Tibial nerve (tissue), 4 donors: ENCODE data around the gene AFAP1.

Experiments used
- EP300 ChIP-seq, 2 donors: sonication (generic); formaldehyde crosslinking; IDR thresholded peaks; one replicate each; pipeline ENCODE4 v1.6.1; 2017; ENCODE audit warnings: antibody characterized with exemption in 2 of 2, mild to moderate bottlenecking in 1 of 2
- POLR2A ChIP-seq, 2 donors: fragments of 450-650 bp; IDR thresholded peaks; one replicate each; pipeline ENCODE4 v1.6.1; 2017; ENCODE audit warnings: antibody characterized with exemption in 2 of 2, mild to moderate bottlenecking in 2 of 2, moderate library complexity in 2 of 2
- TF ChIP-seq, protein P1 (sequence below), 5 experiments: fragments of 200-600 bp in 3 of 5; fragments of 450-650 bp in 2 of 5; sonication (generic) in 3 of 5; IDR thresholded peaks; one replicate each; pipeline ENCODE4 v1.5.1; 2016 to 2019; ENCODE audit warnings: antibody characterized with exemption in 5 of 5, mild to moderate bottlenecking in 3 of 5, moderate library complexity in 2 of 5

DNA sequence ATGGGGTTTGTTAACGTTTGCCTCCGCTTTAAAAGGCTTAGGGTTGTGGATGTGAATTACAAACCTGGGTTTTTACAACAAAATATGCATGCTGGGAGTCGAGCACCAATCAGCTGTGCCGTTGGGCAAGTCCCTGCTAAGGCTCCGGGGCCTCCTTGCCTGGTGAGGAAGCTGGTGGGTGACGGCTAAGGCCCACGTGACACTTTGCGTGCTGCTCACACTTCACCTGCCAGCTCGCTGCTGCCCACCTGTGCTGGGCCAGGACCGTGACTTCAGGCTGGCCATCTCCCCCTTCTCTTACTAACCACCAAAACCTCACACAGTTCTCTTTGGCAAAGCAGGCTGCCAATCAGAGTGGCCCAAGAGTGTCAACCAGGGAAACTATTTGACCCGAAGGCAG lies 178.3 kb downstream of the AFAP1 start:
- TF ChIP-seq, protein P1, sequence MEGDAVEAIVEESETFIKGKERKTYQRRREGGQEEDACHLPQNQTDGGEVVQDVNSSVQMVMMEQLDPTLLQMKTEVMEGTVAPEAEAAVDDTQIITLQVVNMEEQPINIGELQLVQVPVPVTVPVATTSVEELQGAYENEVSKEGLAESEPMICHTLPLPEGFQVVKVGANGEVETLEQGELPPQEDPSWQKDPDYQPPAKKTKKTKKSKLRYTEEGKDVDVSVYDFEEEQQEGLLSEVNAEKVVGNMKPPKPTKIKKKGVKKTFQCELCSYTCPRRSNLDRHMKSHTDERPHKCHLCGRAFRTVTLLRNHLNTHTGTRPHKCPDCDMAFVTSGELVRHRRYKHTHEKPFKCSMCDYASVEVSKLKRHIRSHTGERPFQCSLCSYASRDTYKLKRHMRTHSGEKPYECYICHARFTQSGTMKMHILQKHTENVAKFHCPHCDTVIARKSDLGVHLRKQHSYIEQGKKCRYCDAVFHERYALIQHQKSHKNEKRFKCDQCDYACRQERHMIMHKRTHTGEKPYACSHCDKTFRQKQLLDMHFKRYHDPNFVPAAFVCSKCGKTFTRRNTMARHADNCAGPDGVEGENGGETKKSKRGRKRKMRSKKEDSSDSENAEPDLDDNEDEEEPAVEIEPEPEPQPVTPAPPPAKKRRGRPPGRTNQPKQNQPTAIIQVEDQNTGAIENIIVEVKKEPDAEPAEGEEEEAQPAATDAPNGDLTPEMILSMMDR (IDR thresholded peaks at IDR 0.05), result no peak
- TF ChIP-seq POLR2A (IDR thresholded peaks at IDR 0.05) (no peak), EP300 (IDR thresholded peaks at IDR 0.05) (no peak)
